Stomach (tissue), 4 donors: ENCODE data around the gene NTN3.

ENCODE experiments used
- CTCF ChIP-seq, 7 experiments: fragments of 450-650 bp in 4 of 7; fragments of 200-600 bp in 3 of 7; sonication (generic) in 3 of 7; IDR thresholded peaks; one replicate each; pipeline ENCODE4 v1.5.1; 2016 to 2019; ENCODE audit warnings: antibody characterized with exemption in 7 of 7, control low read depth in 2 of 7, mild to moderate bottlenecking in 1 of 7
- POLR2A ChIP-seq, 4 donors: fragments of 450-650 bp; IDR thresholded peaks; one replicate each; pipeline ENCODE4 v1.6.1; 2016; ENCODE audit warnings: antibody characterized with exemption in 4 of 4, control low read depth in 2 of 4, mild to moderate bottlenecking in 1 of 4, moderate library complexity in 1 of 4

- no peak for TF ChIP-seq CTCF (IDR thresholded peaks at IDR 0.05)
- no peak for TF ChIP-seq POLR2A (IDR thresholded peaks at IDR 0.05)
Observed at GRCh38 chr16:2457267-2457666, 13.8 kb upstream of the NTN3 start.
